ENCODE measurements around the gene FANCB.

The FANCB gene

DNA sequence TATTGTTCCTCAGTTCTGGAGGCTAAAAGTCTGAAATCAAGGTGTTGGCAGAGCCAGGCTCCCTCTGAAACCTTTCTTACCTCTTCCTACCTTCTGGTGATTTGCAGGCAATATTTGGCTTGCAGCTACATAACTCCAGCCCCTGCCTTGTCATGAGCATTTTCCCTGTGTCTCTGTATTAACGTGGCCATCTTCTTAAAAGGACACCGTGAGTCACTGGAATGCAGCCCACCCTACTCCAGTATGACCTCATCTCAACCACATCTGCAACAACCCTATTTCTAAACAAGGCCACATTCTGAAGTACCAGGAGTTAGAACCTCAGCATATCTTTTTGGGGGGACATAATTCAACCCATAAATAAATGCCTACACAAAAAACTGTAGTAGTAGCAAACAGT lies 40.7 kb downstream of the FANCB start:
- DNase-seq: no peak

DNA sequence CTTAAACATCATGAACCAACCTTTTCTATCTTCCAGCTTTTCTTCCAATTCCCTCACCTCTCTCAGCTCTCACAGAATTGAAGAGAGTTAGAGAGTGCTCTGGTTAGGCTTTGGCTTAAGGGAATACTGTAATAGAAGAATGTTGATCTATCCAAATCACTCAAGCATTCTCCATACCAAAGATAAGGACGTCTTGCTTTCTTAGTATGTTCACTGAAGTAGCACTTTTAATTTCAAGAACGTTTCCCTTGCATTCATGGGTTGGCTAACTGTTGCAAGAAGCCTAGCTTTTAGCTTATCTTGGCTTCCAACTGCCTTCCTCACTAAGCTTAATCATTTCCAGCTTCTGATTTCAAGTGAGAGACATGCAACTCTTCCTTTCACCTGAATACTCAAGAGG lies 43.2 kb downstream of the FANCB start:
- no peak for DNase-seq

DNA sequence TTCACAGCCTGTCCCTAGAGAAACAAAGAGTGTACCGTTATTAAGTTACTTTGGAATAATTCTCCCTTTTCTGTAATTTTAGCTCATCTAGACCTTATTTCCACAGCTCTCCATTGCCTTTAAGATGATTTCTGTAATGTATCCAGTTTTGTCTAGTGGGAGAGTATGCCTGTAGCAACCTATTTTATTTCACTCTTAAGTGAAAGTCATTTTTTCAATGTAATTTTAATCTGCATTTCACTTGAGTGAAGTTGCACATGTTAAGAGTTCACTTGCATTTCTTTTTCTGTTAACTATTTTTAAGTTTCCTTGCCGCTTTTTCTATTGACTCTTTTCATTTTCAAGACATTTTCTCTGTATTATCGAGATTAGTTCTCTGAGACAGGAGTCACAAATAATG lies 46.5 kb downstream of the FANCB start:
- no peak for DNase-seq

DNA sequence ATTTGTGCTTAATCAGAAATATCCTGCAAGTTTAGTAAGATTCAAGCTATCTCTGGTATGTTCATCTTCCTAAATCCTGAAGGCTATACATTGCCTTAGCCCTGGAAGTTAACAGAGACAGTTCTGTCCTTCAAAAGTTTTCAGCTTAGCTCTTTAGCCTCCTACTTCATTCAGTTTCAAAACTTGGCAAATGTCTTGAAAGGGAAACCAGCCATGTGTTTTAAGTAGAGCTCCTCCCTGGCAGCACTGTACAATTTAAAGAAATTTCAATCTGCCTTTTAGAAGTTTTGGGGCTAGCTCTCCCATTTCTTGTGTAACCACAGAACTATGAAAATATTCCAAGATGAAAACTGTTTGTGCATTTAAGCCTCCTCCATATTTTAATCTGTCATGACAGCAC lies 47.0 kb downstream of the FANCB start:
- DNase-seq: no peak

DNA sequence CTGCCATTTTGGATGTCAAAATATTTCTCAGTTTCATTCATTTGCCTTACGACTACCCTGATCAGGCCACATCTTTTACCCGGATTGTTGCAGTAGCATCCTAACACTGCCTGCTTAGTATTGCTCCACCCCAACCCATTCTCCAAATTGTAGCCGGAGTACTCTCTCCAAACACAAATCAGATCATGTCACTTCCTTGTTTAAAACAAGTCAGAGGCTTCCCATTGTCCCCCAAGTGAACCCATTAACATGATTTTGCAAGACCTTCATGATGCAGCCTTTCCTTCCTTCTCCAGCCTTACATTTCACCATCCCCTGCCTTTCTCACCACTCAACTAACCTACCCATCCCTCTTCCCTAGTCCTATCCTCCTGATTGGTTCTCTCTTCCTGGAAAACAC lies 53.1 kb downstream of the FANCB start:
- DNase-seq: no peak

DNA sequence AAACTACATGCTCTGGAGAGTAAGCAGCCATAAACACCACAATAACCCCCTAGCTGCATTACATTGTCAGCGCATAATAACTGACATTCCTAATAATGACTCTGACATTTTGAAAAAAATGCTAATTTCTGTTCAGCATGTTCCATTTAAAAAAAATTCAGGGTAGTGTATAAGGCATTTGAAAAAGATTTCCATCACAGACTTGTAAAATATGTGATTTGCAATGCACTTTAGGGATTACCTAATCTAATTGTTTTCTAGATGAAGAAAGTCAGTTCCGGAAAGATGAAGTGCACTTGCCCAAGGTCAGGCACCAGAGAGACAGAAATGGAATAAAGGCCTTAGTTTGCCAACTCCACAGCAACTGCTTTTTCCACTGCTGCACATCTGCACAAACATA lies 55.3 kb downstream of the FANCB start:
- DNase-seq: no peak

DNA sequence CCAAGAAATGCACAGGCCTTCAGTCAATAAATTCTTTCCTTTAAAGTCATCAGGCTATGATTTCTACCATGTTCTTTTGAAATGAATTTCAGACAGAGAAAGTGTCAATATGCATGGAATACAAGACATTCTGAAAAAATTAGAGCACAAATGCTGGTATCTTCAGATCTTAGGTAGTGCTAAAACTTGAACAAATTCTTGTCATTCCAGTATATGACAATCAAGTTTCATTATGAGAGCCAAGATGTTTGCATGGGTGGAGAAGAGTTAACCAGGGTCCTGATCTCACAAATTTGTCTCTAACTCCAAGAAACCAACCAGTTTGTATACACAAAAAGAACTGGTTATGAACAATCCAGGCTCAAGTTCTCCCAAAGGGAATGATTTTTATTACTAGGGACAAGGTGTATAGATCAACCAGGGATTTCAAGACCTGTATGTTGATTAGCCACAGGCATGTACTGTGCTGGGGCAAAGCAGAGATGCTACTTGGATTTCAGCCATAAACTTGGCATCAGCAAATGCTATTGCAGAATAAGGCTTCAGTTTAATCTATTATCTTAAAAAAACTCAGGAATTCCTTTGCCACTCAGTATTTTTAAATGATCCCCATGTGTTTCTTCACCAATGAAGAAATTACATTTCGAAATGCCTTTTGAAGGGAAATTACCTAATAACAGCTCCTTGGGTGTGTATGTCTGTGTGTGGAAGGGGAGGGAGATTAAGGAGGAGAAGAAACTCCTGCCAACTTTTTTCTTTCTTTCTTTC lies 69.7 kb downstream of the FANCB start:
- DNase-seq: peak; percentile 54

DNA sequence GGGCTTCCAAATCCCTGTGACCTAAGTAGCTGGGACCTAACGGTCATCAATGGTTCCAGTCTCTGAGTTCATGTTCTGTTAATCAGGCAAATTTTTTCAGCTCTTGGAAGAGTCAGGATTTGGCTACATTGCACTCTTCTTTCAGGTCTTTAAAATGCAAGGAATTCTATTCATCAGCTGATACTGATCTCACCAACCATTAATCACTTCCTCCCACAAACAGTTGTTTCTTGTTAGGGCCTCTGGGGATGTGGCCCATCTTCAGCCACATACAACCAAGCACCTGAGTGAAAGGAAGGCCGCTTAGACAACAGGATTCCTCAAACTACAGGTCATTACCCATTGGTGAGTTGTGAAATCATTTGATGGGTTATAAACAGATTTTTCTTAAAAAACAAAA lies 71.7 kb downstream of the FANCB start:
- DNase-seq: peak; percentile 40

DNA sequence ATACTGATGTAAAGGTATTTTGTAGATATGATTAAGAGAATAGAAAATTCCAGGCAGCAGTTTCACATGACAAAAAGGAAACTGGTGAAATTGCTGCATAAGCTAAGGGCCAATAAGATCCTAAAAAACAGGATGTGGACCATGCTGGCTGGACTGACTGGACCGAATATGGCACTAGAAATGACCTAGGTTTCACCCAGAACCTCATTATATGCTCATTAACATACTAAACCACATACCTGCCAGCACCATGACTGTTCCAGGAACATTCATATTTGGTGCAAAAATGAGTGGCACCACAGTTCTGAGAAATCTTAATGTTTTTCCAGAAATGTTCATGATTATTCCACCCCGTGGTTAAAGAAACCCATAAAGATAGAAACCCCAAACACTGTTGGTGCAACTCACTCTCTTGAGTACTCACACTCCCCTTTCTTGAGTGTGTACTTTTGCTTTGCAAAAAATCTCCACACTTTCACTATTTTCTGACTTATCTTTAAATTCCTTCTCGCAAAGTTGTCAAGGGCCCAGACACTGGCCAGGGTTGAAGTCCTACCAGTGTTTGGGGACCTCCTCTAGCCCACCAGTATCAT lies 74.0 kb downstream of the FANCB start:
- DNase-seq: no peak
